ENCODE measurements around the gene CLTC. TPM values are rescaled to one million over a fixed set of nuclear protein-coding genes. Genes with fewer than 3 reads are reported as not detected.

The CLTC gene
- polyA plus RNA-seq, 1 of the 3 experiments (the other 2 are of a cell fraction) = 160 TPM

DNA sequence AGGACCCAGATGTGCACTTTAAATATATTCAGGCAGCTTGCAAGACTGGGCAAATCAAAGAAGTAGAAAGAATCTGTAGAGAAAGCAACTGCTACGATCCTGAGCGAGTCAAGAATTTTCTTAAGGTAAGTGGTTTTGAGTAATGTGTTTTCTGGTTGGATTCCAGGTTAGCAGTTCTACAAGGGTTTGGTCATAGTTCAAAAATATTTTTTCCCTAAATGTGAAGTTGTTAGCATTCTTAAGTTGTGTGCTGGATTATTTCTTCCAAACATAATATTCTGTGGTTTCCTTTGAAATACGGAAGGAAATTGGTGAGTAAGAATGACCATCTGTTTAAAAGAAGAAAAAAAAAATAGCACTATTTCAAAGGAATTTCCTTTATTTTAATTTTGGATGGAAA lies 49.1 kb downstream of the CLTC start (continued):
- TF ChIP-seq ZBTB33 (IDR thresholded peaks at IDR 0.05; ENCODE audit: borderline replicate concordance, low read depth) (peak; percentile 83; the same call in 1 of the 2 replicates), IRF3 (IDR thresholded peaks at IDR 0.05; ENCODE audit: low read depth, low read length) (no peak), RCOR1 (IDR thresholded peaks at IDR 0.05; ENCODE audit: low read length) (no peak), EP300 (IDR thresholded peaks at IDR 0.05; ENCODE audit: borderline replicate concordance in 1 of 2, low read depth in 1 of 2, low read length in 1 of 2) (peak in 1 of 2 experiments; percentile 88; a peak in 2 of 4 replicates), ELF1 (IDR thresholded peaks at IDR 0.05) (peak; percentile 36; the same call in 1 of the 2 replicates), TEAD4 (IDR thresholded peaks at IDR 0.05; ENCODE audit: borderline replicate concordance, insufficient read depth) (peak; percentile 95), FOSL2 (IDR thresholded peaks at IDR 0.05; ENCODE audit: borderline replicate concordance, low read depth) (peak; percentile 90), MXI1 (IDR thresholded peaks at IDR 0.05; ENCODE audit: low read depth, low read length) (no peak), SMC3 (IDR thresholded peaks at IDR 0.05; ENCODE audit: low read depth, low read length) (no peak), FOXJ3 (CRISPR knock-in tag; IDR thresholded peaks at IDR 0.05) (no peak), MEF2A (IDR thresholded peaks at IDR 0.05; ENCODE audit: borderline replicate concordance, low read depth) (peak; percentile 94), YY1 (IDR thresholded peaks at IDR 0.05; ENCODE audit: low read depth) (0 out of 2 replicates have a peak, but pooled peaks have one; percentile 5), CHD2 (IDR thresholded peaks at IDR 0.05; ENCODE audit: low read length, partially characterized antibody) (no peak), USF1 (IDR thresholded peaks at IDR 0.05; ENCODE audit: borderline replicate concordance, low read depth) (no peak), RAD21 (IDR thresholded peaks at IDR 0.05; ENCODE audit: low read length) (no peak), MAX (IDR thresholded peaks at IDR 0.05; ENCODE audit: low read depth) (0 out of 2 replicates have a peak, but pooled peaks have one; percentile 38)
- TF ChIP-seq, protein P1, sequence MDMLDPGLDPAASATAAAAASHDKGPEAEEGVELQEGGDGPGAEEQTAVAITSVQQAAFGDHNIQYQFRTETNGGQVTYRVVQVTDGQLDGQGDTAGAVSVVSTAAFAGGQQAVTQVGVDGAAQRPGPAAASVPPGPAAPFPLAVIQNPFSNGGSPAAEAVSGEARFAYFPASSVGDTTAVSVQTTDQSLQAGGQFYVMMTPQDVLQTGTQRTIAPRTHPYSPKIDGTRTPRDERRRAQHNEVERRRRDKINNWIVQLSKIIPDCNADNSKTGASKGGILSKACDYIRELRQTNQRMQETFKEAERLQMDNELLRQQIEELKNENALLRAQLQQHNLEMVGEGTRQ (IDR thresholded peaks at IDR 0.05; ENCODE audit: borderline replicate concordance, low read depth, low read length) = no peak
- TF ChIP-seq, protein P2, sequence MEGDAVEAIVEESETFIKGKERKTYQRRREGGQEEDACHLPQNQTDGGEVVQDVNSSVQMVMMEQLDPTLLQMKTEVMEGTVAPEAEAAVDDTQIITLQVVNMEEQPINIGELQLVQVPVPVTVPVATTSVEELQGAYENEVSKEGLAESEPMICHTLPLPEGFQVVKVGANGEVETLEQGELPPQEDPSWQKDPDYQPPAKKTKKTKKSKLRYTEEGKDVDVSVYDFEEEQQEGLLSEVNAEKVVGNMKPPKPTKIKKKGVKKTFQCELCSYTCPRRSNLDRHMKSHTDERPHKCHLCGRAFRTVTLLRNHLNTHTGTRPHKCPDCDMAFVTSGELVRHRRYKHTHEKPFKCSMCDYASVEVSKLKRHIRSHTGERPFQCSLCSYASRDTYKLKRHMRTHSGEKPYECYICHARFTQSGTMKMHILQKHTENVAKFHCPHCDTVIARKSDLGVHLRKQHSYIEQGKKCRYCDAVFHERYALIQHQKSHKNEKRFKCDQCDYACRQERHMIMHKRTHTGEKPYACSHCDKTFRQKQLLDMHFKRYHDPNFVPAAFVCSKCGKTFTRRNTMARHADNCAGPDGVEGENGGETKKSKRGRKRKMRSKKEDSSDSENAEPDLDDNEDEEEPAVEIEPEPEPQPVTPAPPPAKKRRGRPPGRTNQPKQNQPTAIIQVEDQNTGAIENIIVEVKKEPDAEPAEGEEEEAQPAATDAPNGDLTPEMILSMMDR (IDR thresholded peaks at IDR 0.05) = no peak

Measured in SK-N-SH (cell line).